ENCODE results near the gene CYB561. TPM values are rescaled to one million over a fixed set of nuclear protein-coding genes. Genes with fewer than 3 reads are reported as not detected.
A peak's percentile ranks its signal among the peaks of the same experiment; 100 is the strongest.

CYB561 gene
- total RNA-seq, 2 donors from 2014 or later: 24.4 to 27.5 TPM

DNA sequence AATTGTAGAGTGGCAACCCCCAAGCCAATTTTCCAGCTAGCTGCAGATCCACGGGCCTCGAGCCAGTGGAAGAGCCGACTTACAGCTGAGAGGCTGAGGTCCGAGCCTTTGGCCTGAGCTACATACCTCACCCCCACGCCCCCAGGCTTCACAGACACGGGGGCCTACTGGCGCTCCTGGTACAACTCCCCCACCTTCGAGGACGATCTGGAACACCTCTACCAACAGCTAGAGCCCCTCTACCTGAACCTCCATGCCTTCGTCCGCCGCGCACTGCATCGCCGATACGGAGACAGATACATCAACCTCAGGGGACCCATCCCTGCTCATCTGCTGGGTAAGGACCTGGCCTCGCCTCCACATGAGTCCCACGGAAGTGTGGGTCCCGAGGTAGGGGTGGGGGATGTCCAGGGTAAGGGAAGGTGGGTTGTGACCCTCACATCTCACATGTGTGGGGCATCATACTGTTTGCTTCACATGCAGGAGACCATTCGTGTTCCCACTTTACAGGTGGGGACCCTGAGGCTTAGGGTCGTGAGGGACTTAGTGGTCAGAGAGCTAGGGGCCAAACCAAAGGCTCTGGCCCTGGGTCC is 34.2 kb upstream of the CYB561 start:
- H3K36me3 ChIP-seq (ENCODE audit: control insufficient read depth, insufficient read depth, low read length): no peaks in the 10 kb centered on the region
- peaks cover 25% of the 10 kb centered on the region for H3K27me3 Mint-ChIP-seq (ENCODE audit: insufficient read depth)
- H3K27ac ChIP-seq (ENCODE audit: low read depth, low read length): no peak overlapping the region
- H3K9me3 Mint-ChIP-seq: no peaks in the 10 kb centered on the region
- peak; percentile 41 for DNase-seq
- H3K9me3 ChIP-seq (ENCODE audit: control insufficient read depth, low read length): no peaks in the 10 kb centered on the region
- peaks cover 15% of the 10 kb centered on the region for H3K4me1 Mint-ChIP-seq
- H3K4me1 ChIP-seq (ENCODE audit: control insufficient read depth, insufficient read depth, low read length): peaks cover 2% of the 10 kb centered on the region
- no peak overlapping the region for H3K9ac ChIP-seq (ENCODE audit: extremely low read depth, low read length, poor library complexity, severe bottlenecking)
- no peaks in the 10 kb centered on the region for H3K36me3 Mint-ChIP-seq (ENCODE audit: low read depth)
- no peak overlapping the region for H3K4me3 Mint-ChIP-seq
- H3K4me3 ChIP-seq (ENCODE audit: low read length): no peak overlapping the region
- 93 to 95% methylated on average over 8 to 21 of the region's 21 CpGs for WGBS, 2 experiments (ENCODE audit: insufficient coverage in 1 of 2, insufficient read length in 1 of 2)
- TF ChIP-seq, protein P1, sequence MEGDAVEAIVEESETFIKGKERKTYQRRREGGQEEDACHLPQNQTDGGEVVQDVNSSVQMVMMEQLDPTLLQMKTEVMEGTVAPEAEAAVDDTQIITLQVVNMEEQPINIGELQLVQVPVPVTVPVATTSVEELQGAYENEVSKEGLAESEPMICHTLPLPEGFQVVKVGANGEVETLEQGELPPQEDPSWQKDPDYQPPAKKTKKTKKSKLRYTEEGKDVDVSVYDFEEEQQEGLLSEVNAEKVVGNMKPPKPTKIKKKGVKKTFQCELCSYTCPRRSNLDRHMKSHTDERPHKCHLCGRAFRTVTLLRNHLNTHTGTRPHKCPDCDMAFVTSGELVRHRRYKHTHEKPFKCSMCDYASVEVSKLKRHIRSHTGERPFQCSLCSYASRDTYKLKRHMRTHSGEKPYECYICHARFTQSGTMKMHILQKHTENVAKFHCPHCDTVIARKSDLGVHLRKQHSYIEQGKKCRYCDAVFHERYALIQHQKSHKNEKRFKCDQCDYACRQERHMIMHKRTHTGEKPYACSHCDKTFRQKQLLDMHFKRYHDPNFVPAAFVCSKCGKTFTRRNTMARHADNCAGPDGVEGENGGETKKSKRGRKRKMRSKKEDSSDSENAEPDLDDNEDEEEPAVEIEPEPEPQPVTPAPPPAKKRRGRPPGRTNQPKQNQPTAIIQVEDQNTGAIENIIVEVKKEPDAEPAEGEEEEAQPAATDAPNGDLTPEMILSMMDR (conservative IDR thresholded peaks at IDR 0.05): no peak
- no peak overlapping the region for H3K27ac Mint-ChIP-seq
- peaks cover 26% of the 10 kb centered on the region for H3K27me3 ChIP-seq (ENCODE audit: control insufficient read depth, insufficient read depth, low read length, poor library complexity, severe bottlenecking)

DNA sequence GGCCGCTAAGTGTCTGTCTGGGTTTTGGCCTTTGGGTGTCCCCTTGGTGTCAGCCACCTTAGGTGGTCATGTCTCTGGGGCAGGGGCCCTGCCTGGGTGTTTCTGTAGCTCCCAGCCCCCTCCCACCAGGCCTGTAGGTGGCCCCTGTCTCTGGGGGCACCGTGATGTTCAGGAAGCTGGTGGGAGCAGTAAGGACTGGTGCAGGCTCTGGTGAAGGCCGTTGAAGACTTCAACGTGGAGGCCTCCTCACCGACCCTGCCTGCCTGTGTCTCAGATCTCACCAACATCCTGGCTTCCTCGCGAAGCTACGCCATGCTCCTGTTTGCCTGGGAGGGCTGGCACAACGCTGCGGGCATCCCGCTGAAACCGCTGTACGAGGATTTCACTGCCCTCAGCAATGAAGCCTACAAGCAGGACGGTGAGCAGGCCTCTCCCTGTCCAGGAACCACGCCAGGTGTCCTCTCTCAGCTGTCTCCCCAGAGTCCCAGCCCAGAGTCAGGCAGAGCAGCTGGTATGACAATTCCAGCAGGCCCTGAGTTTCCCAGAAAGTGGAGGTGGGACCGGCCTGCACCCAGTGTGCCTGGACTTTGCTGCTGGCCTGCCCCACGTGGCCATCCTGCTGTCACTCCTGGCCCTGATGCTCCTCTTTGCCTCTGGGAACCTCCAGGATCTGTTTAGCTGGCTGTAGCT is 33.5 kb upstream of the CYB561 start:
- DNase-seq: peak; percentile 48

DNA sequence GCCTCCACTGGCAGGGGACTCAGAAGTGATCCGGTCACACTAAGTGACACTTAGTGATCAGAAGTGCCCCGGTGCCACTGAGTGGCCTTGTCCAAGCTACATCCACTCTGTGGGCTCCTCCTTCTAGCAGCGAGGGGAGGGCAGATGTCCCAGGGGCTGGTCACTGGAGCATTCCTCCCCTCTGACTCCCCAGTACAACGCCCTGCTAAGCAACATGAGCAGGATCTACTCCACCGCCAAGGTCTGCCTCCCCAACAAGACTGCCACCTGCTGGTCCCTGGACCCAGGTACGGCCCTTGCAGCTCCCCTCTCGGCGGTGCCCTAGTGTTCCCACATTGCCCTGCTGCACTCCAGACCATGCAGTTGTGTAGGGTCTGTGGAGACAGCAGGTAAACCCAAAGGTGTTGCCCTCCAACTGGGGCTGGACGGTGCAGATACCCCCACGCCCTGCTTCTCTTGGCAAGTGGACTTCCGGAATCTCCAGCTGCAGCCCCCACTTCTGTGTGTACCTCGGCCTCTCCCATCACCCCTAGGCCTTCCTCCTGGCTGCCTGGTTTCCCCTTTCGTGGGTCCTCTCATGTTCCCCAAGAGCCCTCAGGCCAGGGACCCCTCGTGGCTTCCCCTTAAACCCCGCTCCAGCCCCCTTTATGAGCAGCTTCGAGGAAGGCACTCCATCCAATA is 32.8 kb upstream of the CYB561 start:
- Histone ChIP-seq H3K27ac (ENCODE audit: low read depth, low read length) (no peak overlapping the region), H3K9me3 (ENCODE audit: control insufficient read depth, low read length) (no peaks in the 10 kb centered on the region), H3K4me1 (ENCODE audit: control insufficient read depth, insufficient read depth, low read length) (peaks cover 2% of the 10 kb centered on the region), H3K27me3 (ENCODE audit: control insufficient read depth, insufficient read depth, low read length, poor library complexity, severe bottlenecking) (peaks cover 33% of the 10 kb centered on the region), H3K36me3 (ENCODE audit: control insufficient read depth, insufficient read depth, low read length) (no peaks in the 10 kb centered on the region), H3K9ac (ENCODE audit: extremely low read depth, low read length, poor library complexity, severe bottlenecking) (no peak overlapping the region), H3K4me3 (ENCODE audit: low read length) (no peak overlapping the region)
- DNase-seq: peak; percentile 98
- no peaks in the 10 kb centered on the region for H3K36me3 Mint-ChIP-seq (ENCODE audit: low read depth)
- TF ChIP-seq, protein P1 (conservative IDR thresholded peaks at IDR 0.05): peak; percentile 95
- H3K27ac Mint-ChIP-seq: no peak overlapping the region
- H3K4me3 Mint-ChIP-seq: no peak overlapping the region
- WGBS, 2 experiments (ENCODE audit: insufficient coverage in 1 of 2, insufficient read length in 1 of 2): 44 to 49% methylated on average over 6 to 16 of the region's 16 CpGs
- H3K4me1 Mint-ChIP-seq: peaks cover 19% of the 10 kb centered on the region
- no peaks in the 10 kb centered on the region for H3K9me3 Mint-ChIP-seq
- H3K27me3 Mint-ChIP-seq (ENCODE audit: insufficient read depth): peaks cover 28% of the 10 kb centered on the region

More for the DNA sequence above, 33.5 kb upstream of the CYB561 start:
- H3K27ac ChIP-seq (ENCODE audit: low read depth, low read length): no peak overlapping the region
- no peaks in the 10 kb centered on the region for H3K36me3 ChIP-seq (ENCODE audit: control insufficient read depth, insufficient read depth, low read length)
- H3K27ac Mint-ChIP-seq: no peak overlapping the region
- no peak overlapping the region for H3K4me3 ChIP-seq (ENCODE audit: low read length)
- TF ChIP-seq, protein P1 (conservative IDR thresholded peaks at IDR 0.05): no peak
- H3K27me3 Mint-ChIP-seq (ENCODE audit: insufficient read depth): peaks cover 28% of the 10 kb centered on the region
- WGBS, 2 experiments (ENCODE audit: insufficient coverage in 1 of 2, insufficient read length in 1 of 2): 86 to 89% methylated on average over 7 to 17 of the region's 17 CpGs
- H3K9me3 Mint-ChIP-seq: no peaks in the 10 kb centered on the region
- peaks cover 15% of the 10 kb centered on the region for H3K4me1 Mint-ChIP-seq
- no peak overlapping the region for H3K9ac ChIP-seq (ENCODE audit: extremely low read depth, low read length, poor library complexity, severe bottlenecking)
- peaks cover 32% of the 10 kb centered on the region for H3K27me3 ChIP-seq (ENCODE audit: control insufficient read depth, insufficient read depth, low read length, poor library complexity, severe bottlenecking)
- H3K36me3 Mint-ChIP-seq (ENCODE audit: low read depth): no peaks in the 10 kb centered on the region
- no peak overlapping the region for H3K4me3 Mint-ChIP-seq
- no peaks in the 10 kb centered on the region for H3K9me3 ChIP-seq (ENCODE audit: control insufficient read depth, low read length)
- peaks cover 2% of the 10 kb centered on the region for H3K4me1 ChIP-seq (ENCODE audit: control insufficient read depth, insufficient read depth, low read length)
